Mucosa of descending colon (tissue), 3 donors: Measurements from ENCODE around the gene INTS1. TPM values are rescaled to one million over a fixed set of nuclear protein-coding genes. Genes with fewer than 3 reads are reported as not detected.

Experiments
- ATAC-seq: fragments of 200-7000 bp; cut with Tn5 transposase; one replicate; pipeline ENCODE4 v1.9.1; 2020; ENCODE audit warnings: mild to moderate bottlenecking, moderate library complexity
- DNase-seq, 3 donors: peaks; one replicate each; pipeline ENCODE4 v3.0.0-alpha.2; 2020
- H3K36me3 ChIP-seq: fragments of 200-600 bp; one replicate; pipeline ENCODE4 v1.8.0; 2021; ENCODE audit warnings: low read depth, mild to moderate bottlenecking
- H3K4me1 ChIP-seq: fragments of 200-600 bp; one replicate; pipeline ENCODE4 v1.8.0; 2021; ENCODE audit warnings: low read depth, mild to moderate bottlenecking
- H3K4me3 ChIP-seq: fragments of 200-600 bp; one replicate; pipeline ENCODE4 v1.8.0; 2021; ENCODE audit warnings: mild to moderate bottlenecking
- H3K9me3 ChIP-seq: fragments of 200-600 bp; one replicate; pipeline ENCODE4 v1.8.0; 2021; ENCODE audit warnings: mild to moderate bottlenecking
- intact Hi-C, 2 donors: fragments of 100-400 bp; cut with DNase I in 1 of 2; cut with micrococcal nuclease in 1 of 2; formaldehyde crosslinking; loops; one replicate each; pipeline versions ENCODE4 v1.11.0 to v1.11.1; 2022; cut with DNase I, micrococcal nuclease
- total RNA-seq, 3 donors: library from RNA; stranded (reverse); fragmentation: NEBNext Ultra II Directional in 2 of 3; extraction: Animal tissue kit (Norgen Biotek cat#: 25700) in 2 of 3; gene quantifications; one replicate each; pipeline versions ENCODE4 v1.2.1 to v1.2.4, GENCODE V29; 2021 to 2023
- TF ChIP-seq, protein P1 (sequence below): fragments of 200-600 bp; IDR thresholded peaks from one replicate; pipeline ENCODE4 v1.8.0; 2022; ENCODE audit warnings: antibody characterized with exemption, mild to moderate bottlenecking
- donor health status: DM: no; HTN: no; CAD: no; lungs with moderate emphysema.
- donor health status: DM: no; HTN: no; CAD: no.
- donor health status: DM: no; HTN: yes; CAD: no.

INTS1 gene
- total RNA-seq, 3 donors from 2014 or later = 79.6 to 94.3 (median 88.0) TPM

DNA sequence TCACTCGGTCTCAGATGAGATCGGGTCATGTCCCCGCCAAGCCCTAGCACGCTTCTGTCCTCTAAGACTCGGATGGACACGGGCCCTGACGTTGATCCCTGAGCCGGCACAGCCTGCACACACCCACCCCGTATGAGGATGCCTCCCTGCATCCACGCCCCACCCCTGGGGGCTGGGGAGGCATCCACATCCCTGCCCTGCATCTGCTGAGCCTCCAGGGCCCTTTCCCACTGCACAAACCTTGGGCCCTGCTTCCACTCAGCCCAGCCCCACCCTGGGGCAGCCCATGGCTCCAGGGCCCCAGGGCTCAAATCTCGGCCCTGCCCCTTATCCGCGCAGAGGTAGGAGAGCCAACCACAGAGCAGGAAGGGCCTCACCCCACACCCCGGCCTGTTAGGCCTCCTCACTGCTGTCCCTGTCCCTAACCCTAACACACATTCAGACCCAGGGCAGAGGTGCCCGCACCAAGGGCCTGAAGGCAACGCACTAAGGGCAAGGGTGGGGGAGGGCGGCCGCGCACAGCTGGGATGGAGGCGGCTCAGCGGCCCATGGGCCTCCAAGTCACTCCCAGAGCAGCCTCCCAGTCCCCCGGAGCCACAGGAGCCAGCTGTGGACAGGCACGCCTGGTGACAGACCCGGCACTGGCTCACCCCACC, 35.4 kb downstream of the INTS1 start:
- DNase-seq (no peak), ATAC-seq (no peak)
- no peak overlapping the region for H3K4me3 ChIP-seq
- H3K9me3 ChIP-seq = no peaks in the 10 kb centered on the region
- no peaks in the 10 kb centered on the region for H3K36me3 ChIP-seq
- TF ChIP-seq, protein P1, sequence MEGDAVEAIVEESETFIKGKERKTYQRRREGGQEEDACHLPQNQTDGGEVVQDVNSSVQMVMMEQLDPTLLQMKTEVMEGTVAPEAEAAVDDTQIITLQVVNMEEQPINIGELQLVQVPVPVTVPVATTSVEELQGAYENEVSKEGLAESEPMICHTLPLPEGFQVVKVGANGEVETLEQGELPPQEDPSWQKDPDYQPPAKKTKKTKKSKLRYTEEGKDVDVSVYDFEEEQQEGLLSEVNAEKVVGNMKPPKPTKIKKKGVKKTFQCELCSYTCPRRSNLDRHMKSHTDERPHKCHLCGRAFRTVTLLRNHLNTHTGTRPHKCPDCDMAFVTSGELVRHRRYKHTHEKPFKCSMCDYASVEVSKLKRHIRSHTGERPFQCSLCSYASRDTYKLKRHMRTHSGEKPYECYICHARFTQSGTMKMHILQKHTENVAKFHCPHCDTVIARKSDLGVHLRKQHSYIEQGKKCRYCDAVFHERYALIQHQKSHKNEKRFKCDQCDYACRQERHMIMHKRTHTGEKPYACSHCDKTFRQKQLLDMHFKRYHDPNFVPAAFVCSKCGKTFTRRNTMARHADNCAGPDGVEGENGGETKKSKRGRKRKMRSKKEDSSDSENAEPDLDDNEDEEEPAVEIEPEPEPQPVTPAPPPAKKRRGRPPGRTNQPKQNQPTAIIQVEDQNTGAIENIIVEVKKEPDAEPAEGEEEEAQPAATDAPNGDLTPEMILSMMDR = no peak
- intact Hi-C loops = no loop called here
- peaks cover 22% of the 10 kb centered on the region for H3K4me1 ChIP-seq

DNA sequence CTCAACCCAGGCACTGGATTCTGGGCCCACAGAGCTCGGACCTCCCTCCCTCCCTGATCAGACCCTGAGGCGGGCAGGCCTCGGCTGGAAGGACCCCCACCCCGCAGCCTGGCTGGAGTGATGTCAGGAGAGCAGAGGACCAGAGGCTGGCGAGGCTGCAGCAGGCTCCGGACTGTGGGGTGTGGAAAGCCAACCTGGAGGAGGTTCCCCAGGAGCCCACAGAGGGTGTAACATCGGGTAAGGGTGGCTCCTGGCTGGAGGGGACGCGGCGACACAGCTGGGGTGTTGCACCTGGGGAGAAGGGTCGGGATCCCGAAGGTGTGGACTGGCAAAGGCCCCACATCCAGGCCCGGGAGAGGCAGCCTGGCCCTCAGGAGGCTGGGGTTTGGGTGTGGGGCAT, 36.0 kb downstream of the INTS1 start:
- intact Hi-C loops = no loop called here
- TF ChIP-seq, protein P1 = no peak
- ATAC-seq (no peak), DNase-seq (no peak)
- Histone ChIP-seq H3K9me3 (no peaks in the 10 kb centered on the region), H3K36me3 (no peaks in the 10 kb centered on the region), H3K4me3 (no peak overlapping the region), H3K4me1 (peaks cover 25% of the 10 kb centered on the region)

DNA sequence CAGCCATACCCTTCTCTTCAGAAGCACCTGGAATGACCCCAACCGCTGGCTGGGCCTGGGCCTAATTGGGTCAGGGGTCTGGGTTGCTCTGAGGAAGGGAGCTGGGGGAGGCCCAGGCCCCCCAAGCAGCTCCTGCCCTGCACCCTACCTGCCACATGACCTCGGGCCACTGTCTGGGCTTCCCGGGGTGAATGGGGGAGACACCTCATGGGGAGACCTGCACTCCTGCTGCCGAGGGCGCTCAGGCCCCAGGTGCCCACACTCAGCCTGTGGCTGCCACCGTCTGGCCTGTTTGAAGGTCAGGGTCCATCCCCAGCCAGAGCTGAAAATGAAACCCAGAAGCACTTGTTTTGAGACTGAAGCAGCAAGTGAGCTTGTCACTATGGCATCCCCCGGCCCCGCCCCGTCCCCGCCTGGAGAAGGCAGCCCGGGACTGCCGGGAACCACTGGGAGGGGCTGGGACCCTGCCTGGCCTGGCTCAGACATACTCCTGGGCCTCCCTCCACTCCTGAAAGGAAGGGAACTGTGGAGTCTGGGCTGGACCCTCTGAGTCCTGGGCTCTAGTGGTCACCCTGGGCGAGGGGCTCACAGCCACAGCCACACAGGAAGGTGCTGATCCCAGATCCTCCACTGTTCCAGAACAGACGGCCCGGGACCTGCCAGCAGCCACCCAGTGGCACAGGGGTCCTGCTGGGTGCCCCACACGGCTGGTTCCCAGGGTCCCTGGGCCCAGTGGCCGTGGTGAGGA, 37.5 kb downstream of the INTS1 start:
- ATAC-seq (peak; percentile 80), DNase-seq (peak; percentile 89 to 91 (median 89))
- intact Hi-C loops = no loop called here
- Histone ChIP-seq H3K36me3 (no peaks in the 10 kb centered on the region), H3K9me3 (no peaks in the 10 kb centered on the region), H3K4me3 (no peak overlapping the region), H3K4me1 (peaks cover 40% of the 10 kb centered on the region)
- TF ChIP-seq, protein P1 = no peak

DNA sequence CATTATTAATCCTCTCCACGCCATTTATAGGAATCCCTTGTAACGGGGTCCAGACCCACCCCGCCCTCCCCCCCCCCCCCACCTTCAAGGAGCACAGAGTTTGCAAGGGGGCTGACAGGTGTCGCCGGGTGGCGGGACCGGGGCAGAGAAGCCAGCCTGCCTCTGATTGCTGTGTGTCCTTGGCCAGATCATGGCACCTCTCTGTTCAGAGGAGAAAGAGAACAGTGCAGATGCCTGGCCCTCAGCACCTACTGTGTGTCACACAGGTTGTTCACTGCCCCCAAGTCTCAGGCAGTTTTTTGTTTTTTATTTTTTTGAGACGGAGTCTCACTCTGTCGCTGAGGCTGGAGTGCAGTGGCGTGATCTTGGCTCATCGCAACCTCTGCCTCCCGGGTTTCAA, 39.5 kb downstream of the INTS1 start:
- DNase-seq = no peak
- peaks cover 56% of the 10 kb centered on the region for H3K4me1 ChIP-seq
- no peaks in the 10 kb centered on the region for H3K36me3 ChIP-seq
- H3K4me3 ChIP-seq = no peak overlapping the region
- intact Hi-C loops = no loop called here
- no peaks in the 10 kb centered on the region for H3K9me3 ChIP-seq
- ATAC-seq = no peak
- TF ChIP-seq, protein P1 = no peak

DNA sequence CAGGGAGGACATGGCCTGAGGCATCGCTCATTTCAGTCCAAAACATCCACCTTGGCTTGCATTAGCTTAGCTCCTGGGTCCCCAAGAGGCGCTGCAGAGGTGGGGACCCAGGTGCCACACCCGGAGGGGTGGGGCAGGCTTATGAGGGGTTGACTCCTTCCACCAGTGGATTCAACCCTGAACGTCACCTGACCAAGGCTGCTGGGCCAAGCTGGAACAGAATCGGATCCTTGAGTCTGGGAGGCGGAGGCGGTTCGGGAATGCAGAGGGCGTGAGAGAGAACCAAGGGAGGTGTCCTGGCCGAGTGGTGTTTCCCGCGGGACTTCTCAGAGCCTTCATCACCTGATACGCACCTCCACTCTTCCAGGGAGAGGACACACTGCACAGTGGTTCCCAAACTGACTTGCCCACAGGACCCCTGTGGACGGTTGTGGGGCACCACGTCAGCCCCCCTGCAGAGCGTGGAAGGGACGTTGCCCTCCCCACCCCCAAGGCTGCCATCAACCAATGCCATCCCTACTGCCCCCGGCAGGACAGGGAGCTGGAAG, 40.4 kb downstream of the INTS1 start:
- peak in 1 of 3 donors; percentile 66 for DNase-seq
- no peaks in the 10 kb centered on the region for H3K36me3 ChIP-seq
- TF ChIP-seq, protein P1 = no peak
- peaks cover 57% of the 10 kb centered on the region for H3K4me1 ChIP-seq
- no peak overlapping the region for H3K4me3 ChIP-seq
- no peaks in the 10 kb centered on the region for H3K9me3 ChIP-seq
- ATAC-seq = no peak
- intact Hi-C loops = no loop called here
